Ishikawa (cell line): ENCODE results near the gene UNC13A.

Experiments used
- CEBPB ChIP-seq: IDR thresholded peaks from 2 replicates; pipeline ENCODE4 v1.6.1; 2012
- CREB1 ChIP-seq: IDR thresholded peaks from 2 replicates; pipeline ENCODE4 v1.6.1; 2012; ENCODE audit warnings: low read depth
- EGR1 ChIP-seq: IDR thresholded peaks from 2 replicates; pipeline ENCODE4 v1.6.1; 2012
- EP300 ChIP-seq: IDR thresholded peaks from 2 replicates; pipeline ENCODE4 v1.6.1; 2012; ENCODE audit warnings: borderline replicate concordance
- FOXM1 ChIP-seq: IDR thresholded peaks from 2 replicates; pipeline ENCODE4 v1.6.1; 2012; ENCODE audit warnings: low read depth, borderline replicate concordance
- MAX ChIP-seq: IDR thresholded peaks from 2 replicates; pipeline ENCODE4 v1.6.1; 2012
- NFIC ChIP-seq: IDR thresholded peaks from 2 replicates; pipeline ENCODE4 v1.6.1; 2012
- RAD21 ChIP-seq: IDR thresholded peaks from 2 replicates; pipeline ENCODE4 v1.6.1; 2012; ENCODE audit warnings: low read depth
- REST ChIP-seq: IDR thresholded peaks from 2 replicates; pipeline ENCODE4 v1.6.1; 2012; ENCODE audit warnings: low read depth, mild to moderate bottlenecking
- TAF1 ChIP-seq: IDR thresholded peaks from 2 replicates; pipeline ENCODE4 v1.6.1; 2012; ENCODE audit warnings: low read depth, mild to moderate bottlenecking
- TCF12 ChIP-seq: IDR thresholded peaks from 2 replicates; pipeline ENCODE4 v1.6.1; 2012; ENCODE audit warnings: low read depth
- TEAD4 ChIP-seq: IDR thresholded peaks from 2 replicates; pipeline ENCODE4 v1.6.1; 2012
- USF1 ChIP-seq: IDR thresholded peaks from 2 replicates; pipeline ENCODE4 v1.6.1; 2012
- YY1 ChIP-seq: IDR thresholded peaks from 2 replicates; pipeline ENCODE4 v1.6.1; 2012; ENCODE audit warnings: low read depth
- ZBTB7A ChIP-seq: IDR thresholded peaks from 2 replicates; pipeline ENCODE4 v1.6.1; 2012; ENCODE audit warnings: low read depth

Gene UNC13A

GRCh38 chr19:17726964-17727773, 39.0 kb upstream of the UNC13A start:
- TF ChIP-seq EGR1 (no peak), FOXM1 (no peak), EP300 (no peak), TEAD4 (no peak)

- no peak for TF ChIP-seq CREB1
- no peak for TF ChIP-seq TAF1
- TF ChIP-seq TCF12 = no peak
- TF ChIP-seq CEBPB = no peak
- TF ChIP-seq FOXM1 = no peak
- no peak for TF ChIP-seq EGR1
- no peak for TF ChIP-seq MAX
- no peak for TF ChIP-seq ZBTB7A
- no peak for TF ChIP-seq YY1
- TF ChIP-seq USF1 = no peak
- no peak for TF ChIP-seq EP300
These were observed 38.1 kb upstream of the UNC13A start for GRCh38 chr19:17726136-17726741.

- peak; percentile 32; the same call in 1 of the 2 replicates for TF ChIP-seq RAD21
- no peak for TF ChIP-seq USF1
- no peak for TF ChIP-seq YY1
- no peak for TF ChIP-seq MAX
These were observed 37.4 kb upstream of the UNC13A start for GRCh38 chr19:17725422-17726078.

GRCh38 chr19:17724655-17725054, 36.5 kb upstream of the UNC13A start:
- TF ChIP-seq CEBPB = no peak
- no peak for TF ChIP-seq YY1
- no peak for TF ChIP-seq REST
- TF ChIP-seq TEAD4 = no peak
- no peak for TF ChIP-seq TAF1
- TF ChIP-seq USF1 = no peak
- TF ChIP-seq ZBTB7A = no peak
- no peak for TF ChIP-seq EGR1
- no peak for TF ChIP-seq MAX
- no peak for TF ChIP-seq RAD21
- TF ChIP-seq FOXM1 = no peak
- no peak for TF ChIP-seq NFIC
- no peak for TF ChIP-seq EP300
- no peak for TF ChIP-seq CREB1
- TF ChIP-seq TCF12 = no peak

- TF ChIP-seq YY1 (no peak), FOXM1 (no peak), TEAD4 (no peak), EGR1 (no peak), USF1 (no peak), EP300 (no peak), NFIC (no peak), CREB1 (no peak), TCF12 (no peak), ZBTB7A (no peak), RAD21 (no peak), CEBPB (no peak), MAX (no peak)
These were observed 34.6 kb upstream of the UNC13A start for GRCh38 chr19:17722655-17723240.
